NOMO-1 treated with DMSO at 0.1 percent for 48 hours (cell line): Measurements from ENCODE around the gene CXCL17.

Experiments used
- DNase-seq: peaks from one replicate; lab custom pipeline; 2025; ENCODE audit not compliant: unreplicated experiment; lab: John Stamatoyannopoulos, UW

Gene CXCL17

GRCh38 chr19:42401365-42402303 is 41.1 kb downstream of the CXCL17 start:
- DNase-seq: peak; percentile 49

- no peak for DNase-seq
Measured at GRCh38 chr19:42400404-42400803, 42.3 kb downstream of the CXCL17 start.

GRCh38 chr19:42397263-42398166 is 45.2 kb downstream of the CXCL17 start:
- no peak for DNase-seq

- peak; percentile 98 for DNase-seq
Measured at GRCh38 chr19:42396381-42397262, 46.1 kb downstream of the CXCL17 start.

GRCh38 chr19:42394751-42395150 is 48.0 kb downstream of the CXCL17 start:
- no peak for DNase-seq

- no peak for DNase-seq
Measured at GRCh38 chr19:42392165-42392564, 50.6 kb downstream of the CXCL17 start.

- no peak for DNase-seq
Measured at GRCh38 chr19:42389899-42390298, 52.8 kb downstream of the CXCL17 start, which contains the start of gene CNFN. Gene CNFN (minus strand): TSS chr19:42390297. CDS start chr19:42389037, 1,260 bp downstream.

- no peak for DNase-seq
Measured at GRCh38 chr19:42388851-42389489, 53.8 kb downstream of the CXCL17 start.

- DNase-seq: peak; percentile 77
Measured at GRCh38 chr19:42386974-42387707, 55.6 kb downstream of the CXCL17 start.

- no peak for DNase-seq
Measured at GRCh38 chr19:42380155-42380554, 62.6 kb downstream of the CXCL17 start.
